Fibroblast of mammary gland (primary cell): ENCODE measurements around the gene SMAD7.

Experiments used
- DNase-seq: peaks from one replicate; pipeline ENCODE4 v3.0.0-alpha.2; 2010; ENCODE audit warnings: low read depth
- H3K4me3 ChIP-seq: 2 replicates; pipeline ENCODE4 v1.5.1; 2011; ENCODE audit warnings: low read depth, mild to moderate bottlenecking, low read length, moderate library complexity; ENCODE audit not compliant: control insufficient read depth
- CTCF ChIP-seq: conservative IDR thresholded peaks from 2 replicates; pipeline ENCODE4 v1.5.1; 2011; ENCODE audit warnings: low read depth, low read length, inconsistent platforms; ENCODE audit not compliant: control insufficient read depth, insufficient read depth

Gene SMAD7

GRCh38 chr18:48943736-48944527, 6.8 kb downstream of the SMAD7 start:
- no peak overlapping the region for H3K4me3 ChIP-seq
- no peak for DNase-seq
- TF ChIP-seq CTCF: no peak

GRCh38 chr18:48943333-48943732, 7.4 kb downstream of the SMAD7 start:
- TF ChIP-seq CTCF: no peak
- H3K4me3 ChIP-seq: no peak overlapping the region
- no peak for DNase-seq

- TF ChIP-seq CTCF: no peak
- H3K4me3 ChIP-seq: no peak overlapping the region
- DNase-seq: peak; percentile 93
Measured at GRCh38 chr18:48942554-48943261, 8.1 kb downstream of the SMAD7 start.

- H3K4me3 ChIP-seq: no peak overlapping the region
- DNase-seq: no peak
- TF ChIP-seq CTCF: no peak
Measured at GRCh38 chr18:48942086-48942485, 8.7 kb downstream of the SMAD7 start.

GRCh38 chr18:48941672-48942071, 9.1 kb downstream of the SMAD7 start:
- DNase-seq: no peak
- no peak overlapping the region for H3K4me3 ChIP-seq
- TF ChIP-seq CTCF: no peak

- TF ChIP-seq CTCF: no peak
- no peak for DNase-seq
- no peak overlapping the region for H3K4me3 ChIP-seq
Measured at GRCh38 chr18:48940854-48941611, 9.7 kb downstream of the SMAD7 start.
